GM18499 (cell line): Measurements from ENCODE around the gene GSTK1.
"Not testable (repeated sequence)": the region's sequence is repeated elsewhere in the genome, so short reads cannot be mapped to it uniquely, and the experiment has no call there.

Experiments
- ATAC-seq: cut with Tn5 transposase; IDR thresholded peaks from one replicate; pipeline ENCODE4 v1.9.1; 2021; ENCODE audit warnings: moderate number of reproducible peaks; ENCODE audit not compliant: insufficient read depth, unreplicated experiment

Gene GSTK1

GRCh38 chr7:143263266-143264195 is at the start of gene GSTK1:
Gene GSTK1, plus strand, starts transcription at chr7:143263441. Its CDS starts 73 bp downstream, at chr7:143263514.
- peak; percentile 86 for ATAC-seq

GRCh38 chr7:143213478-143213877 is 49.8 kb upstream of the GSTK1 start:
- not testable (repeated sequence) for ATAC-seq

GRCh38 chr7:143214789-143215679 is 48.2 kb upstream of the GSTK1 start:
- peak; percentile 94 for ATAC-seq

GRCh38 chr7:143216151-143216550 is 47.1 kb upstream of the GSTK1 start:
- no peak for ATAC-seq

GRCh38 chr7:143216686-143217085 is 46.6 kb upstream of the GSTK1 start:
- ATAC-seq = no peak

GRCh38 chr7:143217806-143218205 is 45.4 kb upstream of the GSTK1 start:
- no peak for ATAC-seq

GRCh38 chr7:143221286-143221685 is 42.0 kb upstream of the GSTK1 start:
- no peak for ATAC-seq

- no peak for ATAC-seq
These were observed 41.5 kb upstream of the GSTK1 start, which contains the start of gene TAS2R40 for GRCh38 chr7:143221737-143222136. Gene TAS2R40, plus strand, starts transcription at chr7:143222037. Its CDS starts 42 bp downstream, at chr7:143222079.

- ATAC-seq = no peak
These were observed 40.5 kb upstream of the GSTK1 start for GRCh38 chr7:143222782-143223181.

GRCh38 chr7:143223784-143224183 is 39.5 kb upstream of the GSTK1 start:
- no peak for ATAC-seq

GRCh38 chr7:143225047-143225446 is 38.2 kb upstream of the GSTK1 start:
- ATAC-seq = no peak

GRCh38 chr7:143227806-143228205 is 35.4 kb upstream of the GSTK1 start:
- ATAC-seq = no peak

- no peak for ATAC-seq
These were observed 34.0 kb upstream of the GSTK1 start for GRCh38 chr7:143229054-143229790.

GRCh38 chr7:143230602-143231457 is 32.4 kb upstream of the GSTK1 start:
- no peak for ATAC-seq

- no peak for ATAC-seq
These were observed 29.3 kb upstream of the GSTK1 start for GRCh38 chr7:143233816-143234532.

GRCh38 chr7:143234533-143234875 is 28.7 kb upstream of the GSTK1 start:
- ATAC-seq = no peak

- no peak for ATAC-seq
These were observed 27.7 kb upstream of the GSTK1 start for GRCh38 chr7:143235561-143235960.

GRCh38 chr7:143236408-143236990 is 26.7 kb upstream of the GSTK1 start:
- no peak for ATAC-seq
